ENCODE measurements around the gene RGS14. TPM values are rescaled to one million over a fixed set of nuclear protein-coding genes. Genes with fewer than 3 reads are reported as not detected.

RGS14 gene
- total RNA-seq, 1 experiment from 2014 or later = 9.4 TPM

GRCh38 chr5:177396078-177396477, 38.4 kb downstream of the RGS14 start (continued):
- TF ChIP-seq REST (IDR thresholded peaks at IDR 0.05; ENCODE audit: low read depth) = no peak
- no peak for TF ChIP-seq SP1 (IDR thresholded peaks at IDR 0.05; ENCODE audit: low read depth)
- TF ChIP-seq ZFX (IDR thresholded peaks at IDR 0.05) = no peak
- no peak for TF ChIP-seq SIN3A (IDR thresholded peaks at IDR 0.05; ENCODE audit: low read depth)
- TF ChIP-seq EZH2phosphoT487 (IDR thresholded peaks at IDR 0.05; ENCODE audit: borderline replicate concordance) = no peak
- no peak for TF ChIP-seq ZBTB33 (IDR thresholded peaks at IDR 0.05; ENCODE audit: extremely low read depth, insufficient replicate concordance, low read length)
- TF ChIP-seq ELF1 (IDR thresholded peaks at IDR 0.05; ENCODE audit: borderline replicate concordance, low read depth) = no peak

- BruUV-seq (replicated peaks) = no TSS peak
- Histone ChIP-seq H3K9me2 (ENCODE audit: insufficient read depth) (no peaks in the 10 kb centered on the region), H3K4me3 (replicated peaks in 1 of 2; ENCODE audit: low read depth in 1 of 2, low read length in 2 of 2) (no peak overlapping the region), H3K36me3 (ENCODE audit: control insufficient read depth in 1 of 2, insufficient read depth in 2 of 2, low read length in 2 of 2) (no peaks in the 10 kb centered on the region), H3K9ac (ENCODE audit: low read length) (no peak overlapping the region), H3K4me1 (ENCODE audit: control insufficient read depth in 1 of 2, insufficient read depth in 2 of 2, low read length in 2 of 2) (peaks cover 3 to 11% of the 10 kb centered on the region in 2 experiments), H3K79me2 (ENCODE audit: insufficient read depth, low read length) (no peaks in the 10 kb centered on the region), H3K4me2 (ENCODE audit: low read length) (no peak overlapping the region), H3K9me3 (ENCODE audit: control insufficient read depth in 1 of 2, insufficient read depth in 1 of 2, low read depth in 1 of 2, low read length in 2 of 2) (no peaks in the 10 kb centered on the region), H4K20me1 (ENCODE audit: insufficient read depth) (no peaks in the 10 kb centered on the region), H3K27ac (ENCODE audit: low read depth, low read length) (no peak overlapping the region), H2AFZ (ENCODE audit: low read depth, low read length, poor library complexity, severe bottlenecking) (no peak overlapping the region), H3K27me3 (ENCODE audit: insufficient read depth, low read length) (no peaks in the 10 kb centered on the region)
- ChIA-PET POLR2A (no interaction called here), CTCF (no interaction called here), RAD21 (ENCODE audit: low non-redundant PET in 1 of 2, low total read pairs in 2 of 2, uncharacterized antibody in 2 of 2, unreplicated experiment in 2 of 2) (no interaction called here)
- DNase-seq (ENCODE audit: low read depth, low spot score) = no peak
- no peak for ATAC-seq
- intact Hi-C loops (cut with micrococcal nuclease) = no loop called here
- TF ChIP-seq EZH2 (IDR thresholded peaks at IDR 0.05) (no peak), RAD21 (IDR thresholded peaks at IDR 0.05; ENCODE audit: low read depth) (no peak), EZH2phosphoT487 (IDR thresholded peaks at IDR 0.05; ENCODE audit: borderline replicate concordance) (no peak), SP1 (IDR thresholded peaks at IDR 0.05; ENCODE audit: low read depth) (no peak), ATF3 (IDR thresholded peaks at IDR 0.05) (no peak), MAX (IDR thresholded peaks at IDR 0.05) (no peak), POLR2AphosphoS5 (IDR thresholded peaks at IDR 0.05; ENCODE audit: low read depth, low read length) (no peak), POLR2A (IDR thresholded peaks at IDR 0.05; ENCODE audit: borderline replicate concordance, extremely low read depth, insufficient read depth, insufficient read length) (no peak), TCF7L2 (IDR thresholded peaks at IDR 0.05; ENCODE audit: borderline replicate concordance, extremely low read depth, insufficient read depth, insufficient read length) (no peak), SIN3A (IDR thresholded peaks at IDR 0.05; ENCODE audit: low read depth) (no peak), CBX3 (IDR thresholded peaks at IDR 0.05; ENCODE audit: low read depth) (no peak), FOSL1 (IDR thresholded peaks at IDR 0.05; ENCODE audit: low read depth) (no peak), ZNF274 (IDR thresholded peaks at IDR 0.05; ENCODE audit: low read depth, low read length) (no peak), REST (IDR thresholded peaks at IDR 0.05; ENCODE audit: low read depth) (no peak)
These were observed 39.1 kb downstream of the RGS14 start for GRCh38 chr5:177396807-177397206.

Data from HCT116 (cell line).